Measurements from ENCODE around the gene SSMEM1.

GRCh38 chr7:130223646-130224045, 16.0 kb downstream of the SSMEM1 start:
- no peak for TF ChIP-seq CTCF (IDR thresholded peaks at IDR 0.05)
- no peak for TF ChIP-seq POLR2A (IDR thresholded peaks at IDR 0.05)
